HEK293 (cell line): Measurements from ENCODE around the gene LRRC32.

ENCODE experiments used
- CTCF ChIP-seq: fragments of 450-650 bp; formaldehyde crosslinking; IDR thresholded peaks from 2 replicates; pipeline ENCODE4 v1.5.1; 2016; ENCODE audit warnings: missing biosample characterization, missing genetic modification characterization
- HOXC10 ChIP-seq: sonication (generic); formaldehyde crosslinking; IDR thresholded peaks from 2 replicates; pipeline ENCODE4 v1.8.1; 2023; ENCODE audit warnings: mild to moderate bottlenecking, missing genetic modification reagents
- SETDB1 ChIP-seq: IDR thresholded peaks from one replicate; pipeline ENCODE4 v1.6.1; 2017; ENCODE audit warnings: mild to moderate bottlenecking, low read length, moderate library complexity, mixed read lengths; ENCODE audit not compliant: insufficient read length
- YY1 ChIP-seq: fragments of 450-650 bp; formaldehyde crosslinking; IDR thresholded peaks from 2 replicates; pipeline ENCODE4 v1.5.1; 2018; ENCODE audit warnings: missing biosample characterization, missing genetic modification characterization

- no peak for TF ChIP-seq YY1
- no peak for TF ChIP-seq SETDB1
- TF ChIP-seq HOXC10 (CRISPR knock-in tag), result no peak
- TF ChIP-seq CTCF, result no peak
Observed at GRCh38 chr11:76626266-76626665, 44.3 kb downstream of the LRRC32 start.
